Activated T-helper 1 cell treated with Interleukin-2 at 50 U/mL for 16 hours (primary cell): Measurements from ENCODE around the gene TECPR2.

Experiments
- DNase-seq: peaks from one replicate; pipeline ENCODE4 v3.0.0-alpha.2; 2020; ENCODE audit warnings: low read depth

TECPR2 gene

GRCh38 chr14:102496958-102497744 is 134.4 kb downstream of the TECPR2 start:
- DNase-seq, result no peak

GRCh38 chr14:102497998-102498677 is 135.4 kb downstream of the TECPR2 start:
- no peak for DNase-seq

GRCh38 chr14:102498678-102499265 is 136.0 kb downstream of the TECPR2 start:
- no peak for DNase-seq

- no peak for DNase-seq
Measured at GRCh38 chr14:102499401-102500157, 136.8 kb downstream of the TECPR2 start.

GRCh38 chr14:102500158-102500662 is 137.5 kb downstream of the TECPR2 start:
- DNase-seq, result no peak

GRCh38 chr14:102500713-102501112 is 138.0 kb downstream of the TECPR2 start:
- DNase-seq, result no peak

GRCh38 chr14:102501751-102502315 is 139.1 kb downstream of the TECPR2 start:
- no peak for DNase-seq

- no peak for DNase-seq
Measured at GRCh38 chr14:102502571-102502970, 139.8 kb downstream of the TECPR2 start.

- no peak for DNase-seq
Measured at GRCh38 chr14:102503641-102504327, 141.0 kb downstream of the TECPR2 start.

GRCh38 chr14:102504328-102504999 is 141.7 kb downstream of the TECPR2 start:
- DNase-seq, result no peak

GRCh38 chr14:102505000-102505619 is 142.4 kb downstream of the TECPR2 start:
- no peak for DNase-seq

- DNase-seq, result no peak
Measured at GRCh38 chr14:102505775-102506625, 143.3 kb downstream of the TECPR2 start.

GRCh38 chr14:102506626-102506925 is 143.8 kb downstream of the TECPR2 start:
- DNase-seq, result no peak

GRCh38 chr14:102507081-102507856 is 144.5 kb downstream of the TECPR2 start:
- no peak for DNase-seq

- DNase-seq, result no peak
Measured at GRCh38 chr14:102507857-102508312, 145.1 kb downstream of the TECPR2 start.

GRCh38 chr14:102508410-102508773 is 145.7 kb downstream of the TECPR2 start:
- no peak for DNase-seq

GRCh38 chr14:102508774-102509745 is 146.3 kb downstream of the TECPR2 start:
- no peak for DNase-seq
